SK-N-SH (cell line): ENCODE measurements around the gene SMPD3. TPM values are rescaled to one million over a fixed set of nuclear protein-coding genes. Genes with fewer than 3 reads are reported as not detected.

Experiments used
- CTCF ChIA-PET: fragments of 300-600, 350-600 bp; formaldehyde crosslinking; extraction: SDS; loops from one replicate; lab custom pipeline; 2021; lab: Yijun Ruan, JAX
- POLR2A ChIA-PET: fragments of 350-600 bp; sonication (Branson Sonifier 250); formaldehyde crosslinking; extraction: SDS; loops from one replicate; lab custom pipeline; 2020; ENCODE audit warnings: antibody characterized with exemption, inconsistent platforms; lab: Yijun Ruan, JAX
- DNase-seq: peaks from one replicate; pipeline ENCODE4 v3.0.0; 2012
- H2AFZ ChIP-seq: fragments of 200-600 bp; sonication (generic); 2 replicates; pipeline ENCODE4 v1.8.1; 2016; ENCODE audit warnings: antibody characterized with exemption, mild to moderate bottlenecking, low read depth
- H3F3A ChIP-seq: fragments of 200-600 bp; sonication (generic); replicated peaks from 2 replicates; pipeline ENCODE3; 2016; ENCODE audit warnings: antibody characterized with exemption, mild to moderate bottlenecking; ENCODE audit not compliant: insufficient read depth
- H3K27ac ChIP-seq, 2 experiments: fragments of 200-500 bp in 1 of 2; fragments of 200-600 bp in 1 of 2; sonication (Bioruptor generic) in 1 of 2; sonication (generic), shearing (Covaris generic) in 1 of 2; 2 replicates each; pipeline versions ENCODE4 v1.5.1 to v1.6.1; 2014 to 2016; ENCODE audit warnings: low read depth in 2 of 2, inconsistent platforms in 1 of 2, low read length in 1 of 2, mild to moderate bottlenecking in 1 of 2, mixed read lengths in 1 of 2
- H3K27me3 ChIP-seq: fragments of 200-600 bp; sonication (generic), shearing (Covaris generic); 2 replicates; pipeline ENCODE4 v1.6.1; 2016; ENCODE audit warnings: mixed run types; ENCODE audit not compliant: insufficient read depth
- H3K36me3 ChIP-seq, 2 experiments: fragments of 200-500 bp in 1 of 2; fragments of 200-600 bp in 1 of 2; sonication (Bioruptor generic) in 1 of 2; sonication (generic) in 1 of 2; replicated peaks in 1 of 2; 2 replicates each; pipeline versions ENCODE3 to v1.5.1; 2014 to 2016; ENCODE audit warnings: low read length in 1 of 2, mild to moderate bottlenecking in 1 of 2; ENCODE audit not compliant: insufficient read depth in 2 of 2, control insufficient read depth in 1 of 2
- H3K4me1 ChIP-seq, 2 experiments: fragments of 200-500 bp in 1 of 2; fragments of 200-600 bp in 1 of 2; sonication (Bioruptor generic) in 1 of 2; sonication (generic), shearing (Covaris generic) in 1 of 2; 2 replicates each; pipeline versions ENCODE4 v1.5.1 to v1.6.1; 2014 to 2016; ENCODE audit warnings: low read depth in 1 of 2, low read length in 1 of 2, mixed run types in 1 of 2; ENCODE audit not compliant: insufficient read depth in 2 of 2, control insufficient read depth in 1 of 2
- H3K4me2 ChIP-seq: fragments of 200-600 bp; sonication (generic), shearing (Covaris generic); 2 replicates; pipeline ENCODE4 v1.6.1; 2017; ENCODE audit warnings: mixed run types
- H3K4me3 ChIP-seq, 2 experiments: fragments of 200-500 bp in 1 of 2; fragments of 200-600 bp in 1 of 2; sonication (Bioruptor generic) in 1 of 2; sonication (generic), shearing (Covaris generic) in 1 of 2; 2 replicates each; pipeline versions ENCODE4 v1.5.1 to v1.8.1; 2014 to 2016; ENCODE audit warnings: low read depth in 2 of 2, inconsistent platforms in 1 of 2, low read length in 1 of 2, mild to moderate bottlenecking in 1 of 2, mixed read lengths in 1 of 2, moderate library complexity in 1 of 2
- H3K79me2 ChIP-seq: fragments of 200-600 bp; sonication (generic); 2 replicates; pipeline ENCODE4 v1.8.1; 2017; ENCODE audit warnings: mild to moderate bottlenecking; ENCODE audit not compliant: insufficient read depth
- H3K9ac ChIP-seq: fragments of 200-600 bp; sonication (generic); 2 replicates; pipeline ENCODE4 v1.6.1; 2017; ENCODE audit warnings: mixed run types
- H3K9me2 ChIP-seq: fragments of 200-600 bp; sonication (generic); 2 replicates; pipeline ENCODE4 v1.6.1; 2017; ENCODE audit warnings: mixed run types
- H3K9me3 ChIP-seq: fragments of 200-600 bp; sonication (generic); 2 replicates; pipeline ENCODE4 v1.6.1; 2017; ENCODE audit warnings: mixed run types, mild to moderate bottlenecking, moderate library complexity
- H4K20me1 ChIP-seq: fragments of 200-600 bp; sonication (generic); 2 replicates; pipeline ENCODE4 v1.6.1; 2017; ENCODE audit warnings: mild to moderate bottlenecking, mixed run types; ENCODE audit not compliant: insufficient read depth
- CTCF ChIP-seq: fragments of 200-600 bp; sonication (generic); IDR thresholded peaks from 2 replicates; pipeline ENCODE4 v1.6.1; 2017; ENCODE audit warnings: antibody characterized with exemption, mild to moderate bottlenecking, moderate library complexity
- EZH2phosphoT487 ChIP-seq: fragments of 200-600 bp; sonication (generic); IDR thresholded peaks from 2 replicates; pipeline ENCODE4 v1.6.1; 2017; ENCODE audit warnings: low read depth, mixed run types, mild to moderate bottlenecking, antibody characterized with exemption, moderate library complexity, borderline replicate concordance
- FOSL2 ChIP-seq: IDR thresholded peaks from 2 replicates; pipeline ENCODE4 v1.4.0; 2012; ENCODE audit warnings: low read depth, mild to moderate bottlenecking, moderate library complexity, borderline replicate concordance
- FOXJ3 ChIP-seq: sonication (generic); formaldehyde crosslinking; IDR thresholded peaks from 2 replicates; pipeline ENCODE4 v1.5.1; 2020; ENCODE audit warnings: mild to moderate bottlenecking, missing genetic modification reagents
- GABPA ChIP-seq: IDR thresholded peaks from 2 replicates; pipeline ENCODE4 v1.4.0; 2012; ENCODE audit warnings: low read depth, mild to moderate bottlenecking
- IRF3 ChIP-seq: fragments of 150-350 bp; IDR thresholded peaks from 2 replicates; pipeline ENCODE4 v1.6.1; 2016; ENCODE audit warnings: mild to moderate bottlenecking, low read depth, low read length
- MEF2A ChIP-seq: IDR thresholded peaks from 2 replicates; pipeline ENCODE4 v1.4.0; 2012; ENCODE audit warnings: low read depth, borderline replicate concordance
- NFIC ChIP-seq: IDR thresholded peaks from 2 replicates; pipeline ENCODE4 v1.4.0; 2012; ENCODE audit warnings: borderline replicate concordance
- NRF1 ChIP-seq: IDR thresholded peaks from 2 replicates; pipeline ENCODE4 v1.6.1; 2012; ENCODE audit warnings: low read depth, mild to moderate bottlenecking, low read length
- POLR2AphosphoS5 ChIP-seq: IDR thresholded peaks from 2 replicates; pipeline ENCODE4 v1.6.1; 2012; ENCODE audit warnings: low read depth, low read length
- REST ChIP-seq: IDR thresholded peaks from 2 replicates; pipeline ENCODE4 v1.6.1; 2012; ENCODE audit warnings: mild to moderate bottlenecking, low read depth, low read length, moderate library complexity
- RXRA ChIP-seq: IDR thresholded peaks from 2 replicates; pipeline ENCODE4 v1.4.0; 2012; ENCODE audit warnings: low read depth, mild to moderate bottlenecking, borderline replicate concordance
- SMC3 ChIP-seq: IDR thresholded peaks from 2 replicates; pipeline ENCODE4 v1.6.1; 2012; ENCODE audit warnings: low read depth, low read length, improper control_type of control experiment
- TAF1 ChIP-seq: IDR thresholded peaks from 2 replicates; pipeline ENCODE4 v1.6.1; 2012; ENCODE audit warnings: low read depth, mild to moderate bottlenecking, low read length, moderate library complexity, borderline replicate concordance
- TCF12 ChIP-seq: IDR thresholded peaks from 2 replicates; pipeline ENCODE4 v1.4.0; 2012
- USF1 ChIP-seq: IDR thresholded peaks from 2 replicates; pipeline ENCODE4 v1.4.0; 2012; ENCODE audit warnings: low read depth, borderline replicate concordance
- WGBS: methylation state at CpG from one replicate; pipeline ENCODE4 v1.1.6; 2017; ENCODE audit warnings: low lambda C conversion rate; 5-methylcytosine and 5-hydroxymethylcytosine counted together
- polyA plus RNA-seq, 3 experiments: library from polyadenylated mRNA; depleted of rRNA; stranded (reverse); fragments of >200 nt; gene quantifications; 2 replicates each; pipeline ENCODE4 v1.2.3, GENCODE V29; 2012

Gene SMPD3
- polyA plus RNA-seq, 1 of the 3 experiments (the other 2 are of a cell fraction) = 0.38 TPM

GRCh38 chr16:68487203-68487514 lies 38.9 kb upstream of the SMPD3 start:
- no peak overlapping the region for H3K9ac ChIP-seq

More at GRCh38 chr16:68487203-68487514, 38.9 kb upstream of the SMPD3 start:
- no peaks in the 10 kb centered on the region for H4K20me1 ChIP-seq
- no peaks in the 10 kb centered on the region for H3F3A ChIP-seq
- no peaks in the 10 kb centered on the region for H3K9me3 ChIP-seq
- H3K36me3 ChIP-seq = no peaks in the 10 kb centered on the region
- H3K4me3 ChIP-seq = no peak overlapping the region
- no peak overlapping the region for H3K4me2 ChIP-seq
- H3K27me3 ChIP-seq = no peaks in the 10 kb centered on the region
- H3K27ac ChIP-seq = no peak overlapping the region
- H2AFZ ChIP-seq = no peak overlapping the region
- no peaks in the 10 kb centered on the region for H3K9me2 ChIP-seq
- no peak for DNase-seq
- no peaks in the 10 kb centered on the region for H3K79me2 ChIP-seq
- no peaks in the 10 kb centered on the region; a peak in 1 of 4 replicates for H3K4me1 ChIP-seq
- CTCF ChIA-PET = interaction anchor here (1.0 to 2.6 kb wide), 7 partner anchors 16 to 158 kb away, joined by 3 to 11 read pairs (median 5); no protein-coding TSS in a partner anchor
- TF ChIP-seq IRF3 (no peak), TCF12 (no peak), NRF1 (no peak), GABPA (no peak), NFIC (no peak), EZH2phosphoT487 (no peak), RXRA (no peak), SMC3 (no peak), CTCF (no peak), POLR2AphosphoS5 (no peak), USF1 (no peak), FOXJ3 (CRISPR knock-in tag) (no peak), REST (no peak), MEF2A (no peak), FOSL2 (no peak), TAF1 (no peak)
- 48% methylated on average over 3 of the region's 4 CpGs for WGBS
- POLR2A ChIA-PET = no interaction called here
